ENCODE data around the gene SUOX. TPM values are rescaled to one million over a fixed set of nuclear protein-coding genes. Genes with fewer than 3 reads are reported as not detected.
"Not testable (repeated sequence)": the region's sequence is repeated elsewhere in the genome, so short reads cannot be mapped to it uniquely, and the experiment has no call there.

The SUOX gene
- total RNA-seq, 1 experiment from 2014 or later: 20.7 TPM

DNA sequence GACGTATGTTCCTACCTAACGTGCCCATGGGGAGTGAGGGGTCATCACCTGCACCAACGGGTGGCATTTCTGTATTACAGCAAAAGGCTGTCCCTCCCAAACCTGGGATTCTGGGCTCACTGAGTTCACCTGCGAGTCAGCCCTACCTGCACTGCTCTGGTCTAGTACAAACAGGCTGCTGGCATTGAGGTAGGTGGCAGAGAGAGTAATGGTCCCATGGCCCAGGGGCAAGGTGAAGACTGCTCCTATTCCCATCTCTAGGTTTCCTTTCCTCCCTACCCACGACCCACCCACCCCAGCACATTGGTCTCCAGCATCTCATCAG, 421 bp downstream of the SUOX start:
- peak; percentile 27 for ATAC-seq

GRCh38 chr12:55999522-55999921, 2.4 kb downstream of the SUOX start:
- in situ Hi-C loops (cut with HindIII; ENCODE audit: low pct_unique_long_range_greater_than_20kb, low sequenced_read_pairs): not testable (repeated sequence)

More for the DNA sequence above, 421 bp downstream of the SUOX start:
- CTCF ChIA-PET: interaction anchor here (0.6 to 1.9 kb wide), 6 partner anchors 9 to 259 kb away, joined by 3 to 5 read pairs (median 3); no protein-coding TSS in a partner anchor
- Histone ChIP-seq H3K27ac (ENCODE audit: low read length) (peak overlapping the region; percentile 90), H3K4me1 (ENCODE audit: control insufficient read depth, insufficient read depth, low read length) (no peaks in the 10 kb centered on the region), H3K4me3 (ENCODE audit: low read depth in 2 of 2, low read length in 2 of 2) (peak overlapping the region; percentile 88 to 98), H3K36me3 (ENCODE audit: control insufficient read depth, insufficient read depth, low read length) (no peaks in the 10 kb centered on the region; the same call in 1 of the 2 replicates), H3K9me3 (ENCODE audit: control insufficient read depth, insufficient read depth, low read depth, low read length) (no peaks in the 10 kb centered on the region), H3K27me3 (ENCODE audit: control insufficient read depth, insufficient read depth, low read length) (no peaks in the 10 kb centered on the region)
- no TSS peak for BruUV-seq (replicated peaks)
- intact Hi-C loops (cut with micrococcal nuclease; ENCODE audit: unreplicated experiment): loop anchor here (2.0 to 5.0 kb wide), 2 partner anchors 31 to 45 kb away; partner anchors contain the start of gene RPS26
- DNase-seq (ENCODE audit: low read depth, low spot score): no peak
- TF ChIP-seq CTCF (IDR thresholded peaks at IDR 0.05) (no peak), SIN3A (IDR thresholded peaks at IDR 0.05; ENCODE audit: borderline replicate concordance, insufficient read depth, low read depth, low read length) (0 out of 2 replicates have a peak, but pooled peaks have one; percentile 15)
- TF ChIP-seq, protein P1, sequence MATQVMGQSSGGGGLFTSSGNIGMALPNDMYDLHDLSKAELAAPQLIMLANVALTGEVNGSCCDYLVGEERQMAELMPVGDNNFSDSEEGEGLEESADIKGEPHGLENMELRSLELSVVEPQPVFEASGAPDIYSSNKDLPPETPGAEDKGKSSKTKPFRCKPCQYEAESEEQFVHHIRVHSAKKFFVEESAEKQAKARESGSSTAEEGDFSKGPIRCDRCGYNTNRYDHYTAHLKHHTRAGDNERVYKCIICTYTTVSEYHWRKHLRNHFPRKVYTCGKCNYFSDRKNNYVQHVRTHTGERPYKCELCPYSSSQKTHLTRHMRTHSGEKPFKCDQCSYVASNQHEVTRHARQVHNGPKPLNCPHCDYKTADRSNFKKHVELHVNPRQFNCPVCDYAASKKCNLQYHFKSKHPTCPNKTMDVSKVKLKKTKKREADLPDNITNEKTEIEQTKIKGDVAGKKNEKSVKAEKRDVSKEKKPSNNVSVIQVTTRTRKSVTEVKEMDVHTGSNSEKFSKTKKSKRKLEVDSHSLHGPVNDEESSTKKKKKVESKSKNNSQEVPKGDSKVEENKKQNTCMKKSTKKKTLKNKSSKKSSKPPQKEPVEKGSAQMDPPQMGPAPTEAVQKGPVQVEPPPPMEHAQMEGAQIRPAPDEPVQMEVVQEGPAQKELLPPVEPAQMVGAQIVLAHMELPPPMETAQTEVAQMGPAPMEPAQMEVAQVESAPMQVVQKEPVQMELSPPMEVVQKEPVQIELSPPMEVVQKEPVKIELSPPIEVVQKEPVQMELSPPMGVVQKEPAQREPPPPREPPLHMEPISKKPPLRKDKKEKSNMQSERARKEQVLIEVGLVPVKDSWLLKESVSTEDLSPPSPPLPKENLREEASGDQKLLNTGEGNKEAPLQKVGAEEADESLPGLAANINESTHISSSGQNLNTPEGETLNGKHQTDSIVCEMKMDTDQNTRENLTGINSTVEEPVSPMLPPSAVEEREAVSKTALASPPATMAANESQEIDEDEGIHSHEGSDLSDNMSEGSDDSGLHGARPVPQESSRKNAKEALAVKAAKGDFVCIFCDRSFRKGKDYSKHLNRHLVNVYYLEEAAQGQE (IDR thresholded peaks at IDR 0.05; ENCODE audit: insufficient read depth in 1 of 2, low read depth in 2 of 2, low read length in 1 of 2): no peak
- in situ Hi-C loops (cut with HindIII; ENCODE audit: low pct_unique_long_range_greater_than_20kb, low sequenced_read_pairs): no loop called here
- POLR2A ChIA-PET: interaction anchor here (1.9 kb wide), 1 partner anchor 10 kb away, joined by 9 read pairs; no protein-coding TSS in a partner anchor

GRCh38 chr12:55999999-56000540, 3.0 kb downstream of the SUOX start:
- intact Hi-C loops (cut with micrococcal nuclease; ENCODE audit: unreplicated experiment): loop anchor here (5.0 kb wide), 1 partner anchor 42 kb away; the partner anchor contains the start of gene RPS26
- ATAC-seq; H3K4me3 ChIP-seq (ENCODE audit: low read depth in 2 of 2, low read length in 2 of 2); H3K4me1 ChIP-seq (ENCODE audit: control insufficient read depth, insufficient read depth, low read length); DNase-seq (ENCODE audit: low read depth, low spot score); H3K9me3 ChIP-seq (ENCODE audit: control insufficient read depth, insufficient read depth, low read depth, low read length); in situ Hi-C loops (cut with HindIII; ENCODE audit: low pct_unique_long_range_greater_than_20kb, low sequenced_read_pairs); H3K36me3 ChIP-seq (ENCODE audit: control insufficient read depth, insufficient read depth, low read length); CTCF ChIA-PET; H3K27ac ChIP-seq (ENCODE audit: low read length); H3K27me3 ChIP-seq (ENCODE audit: control insufficient read depth, insufficient read depth, low read length); BruUV-seq (replicated peaks): not testable (repeated sequence)
- POLR2A ChIA-PET: interaction anchor here (0.5 kb wide), 1 partner anchor 151 kb away, joined by 5 read pairs; no protein-coding TSS in a partner anchor

More at GRCh38 chr12:55999522-55999921, 2.4 kb downstream of the SUOX start:
- H3K9me3 ChIP-seq (ENCODE audit: control insufficient read depth, insufficient read depth, low read depth, low read length); BruUV-seq (replicated peaks); ATAC-seq; H3K4me3 ChIP-seq (ENCODE audit: low read depth in 2 of 2, low read length in 2 of 2); H3K27ac ChIP-seq (ENCODE audit: low read length); POLR2A ChIA-PET; H3K36me3 ChIP-seq (ENCODE audit: control insufficient read depth, insufficient read depth, low read length); DNase-seq (ENCODE audit: low read depth, low spot score); CTCF ChIA-PET; H3K4me1 ChIP-seq (ENCODE audit: control insufficient read depth, insufficient read depth, low read length); H3K27me3 ChIP-seq (ENCODE audit: control insufficient read depth, insufficient read depth, low read length): not testable (repeated sequence)
- intact Hi-C loops (cut with micrococcal nuclease; ENCODE audit: unreplicated experiment): loop anchor here (5.0 kb wide), 1 partner anchor 43 kb away; the partner anchor contains the start of gene RPS26

All from Panc1 (cell line).